Fibroblast of the aortic adventitia (primary cell): ENCODE measurements around the gene DCLK1. TPM values are rescaled to one million over a fixed set of nuclear protein-coding genes. Genes with fewer than 3 reads are reported as not detected.

Experiments
- DNase-seq: peaks from one replicate; pipeline ENCODE4 v3.0.0-alpha.2; 2010; ENCODE audit warnings: low read depth
- H3K4me3 ChIP-seq: 2 replicates; pipeline ENCODE4 v1.5.1; 2011; ENCODE audit warnings: low read depth, mild to moderate bottlenecking, control low read depth, low read length, moderate library complexity
- CTCF ChIP-seq: IDR thresholded peaks from 2 replicates; pipeline ENCODE4 v1.5.1; 2011; ENCODE audit warnings: mild to moderate bottlenecking, low read length, control low read depth, inconsistent platforms; ENCODE audit not compliant: insufficient read depth
- total RNA-seq: library from RNA; depleted of rRNA; stranded (reverse); fragments of >200 nt; gene quantifications from 2 replicates; pipeline ENCODE4 v1.2.3, GENCODE V29; 2012; ENCODE audit warnings: low replicate concordance

The DCLK1 gene
- total RNA-seq, 1 donor, result 80.0 TPM

GRCh38 chr13:35964011-35964862, 166.9 kb downstream of the DCLK1 start:
- DNase-seq, result no peak
- no peak for TF ChIP-seq CTCF
- H3K4me3 ChIP-seq, result no peak overlapping the region

GRCh38 chr13:35961461-35962220, 169.5 kb downstream of the DCLK1 start:
- peak; percentile 1 for TF ChIP-seq CTCF
- peak; percentile 24 for DNase-seq
- no peak overlapping the region for H3K4me3 ChIP-seq

GRCh38 chr13:35961002-35961401, 170.2 kb downstream of the DCLK1 start:
- no peak overlapping the region for H3K4me3 ChIP-seq
- DNase-seq, result peak; percentile 11
- TF ChIP-seq CTCF, result no peak

GRCh38 chr13:35957996-35958395, 173.2 kb downstream of the DCLK1 start:
- DNase-seq, result no peak
- no peak for TF ChIP-seq CTCF
- no peak overlapping the region for H3K4me3 ChIP-seq

- no peak for TF ChIP-seq CTCF
- no peak overlapping the region for H3K4me3 ChIP-seq
- DNase-seq, result peak; percentile 80
These were observed 173.9 kb downstream of the DCLK1 start for GRCh38 chr13:35957241-35957731.

- no peak for TF ChIP-seq CTCF
- no peak overlapping the region for H3K4me3 ChIP-seq
- no peak for DNase-seq
These were observed 175.1 kb downstream of the DCLK1 start for GRCh38 chr13:35956074-35956473.
